ENCODE measurements around the gene ZNF532.
"Not testable (repeated sequence)": the region's sequence is repeated elsewhere in the genome, so short reads cannot be mapped to it uniquely, and the experiment has no call there.

Gene ZNF532

DNA sequence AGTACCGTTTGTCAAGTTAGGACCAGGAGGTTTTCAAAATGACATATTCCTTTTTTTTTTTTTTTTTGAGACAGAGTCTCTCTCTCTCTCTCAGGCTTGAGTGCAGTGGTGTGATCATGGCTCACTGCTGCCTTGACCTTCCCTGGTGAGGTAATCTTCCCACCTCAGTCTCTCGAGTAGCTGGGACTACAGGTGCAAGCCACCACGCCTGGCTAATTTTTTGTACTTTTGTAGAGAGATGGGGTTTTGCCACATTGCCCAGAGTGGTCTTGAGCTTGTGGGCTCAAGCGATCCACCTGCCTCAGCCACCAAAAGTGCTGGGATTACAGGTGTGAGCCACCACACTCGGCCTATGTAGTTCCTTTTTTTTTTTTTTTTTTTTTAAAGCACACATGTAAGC lies 147.1 kb downstream of the ZNF532 start:
- DNase-seq = no peak

DNA sequence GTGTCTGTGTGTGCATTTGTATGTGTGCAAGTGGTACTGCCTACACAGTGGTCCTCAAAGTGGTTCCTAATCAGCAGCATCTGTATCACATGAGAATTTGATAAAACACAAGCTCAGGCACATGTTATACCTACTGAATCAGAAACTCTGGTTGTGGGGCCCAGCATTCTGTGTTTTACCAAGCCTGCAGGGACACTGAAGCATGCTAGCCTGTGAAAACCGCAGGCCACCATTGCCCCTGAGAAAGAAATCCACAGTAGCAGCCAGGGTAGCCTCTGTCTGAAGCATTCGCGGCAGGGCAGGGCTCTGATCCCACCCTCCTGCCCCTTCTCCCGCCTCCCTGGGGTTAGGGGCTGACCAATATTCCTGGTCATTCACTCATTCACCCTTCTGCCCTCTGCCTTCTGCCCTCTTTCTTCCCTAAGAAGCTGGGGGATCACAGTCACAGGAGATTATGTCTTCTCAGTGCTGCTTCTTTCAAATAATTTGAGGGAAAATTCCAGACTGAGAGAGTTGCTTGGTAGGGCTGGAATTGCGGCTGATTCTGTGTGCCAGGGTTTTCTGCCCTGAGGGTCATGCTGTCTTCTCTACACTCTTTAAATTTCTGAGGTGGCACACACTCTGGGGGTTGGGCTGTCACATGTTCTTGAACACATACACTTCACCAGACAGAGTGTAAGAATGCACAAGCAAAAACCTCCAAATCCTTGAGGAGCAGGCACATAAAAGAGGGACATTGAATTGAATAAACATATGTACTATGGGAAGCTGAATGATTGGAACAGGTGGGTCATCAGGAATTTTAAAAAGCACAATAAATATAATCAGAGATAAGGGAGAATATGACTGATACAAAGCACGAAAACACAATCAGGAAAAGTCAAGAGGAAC lies 148.4 kb downstream of the ZNF532 start:
- DNase-seq = no peak

DNA sequence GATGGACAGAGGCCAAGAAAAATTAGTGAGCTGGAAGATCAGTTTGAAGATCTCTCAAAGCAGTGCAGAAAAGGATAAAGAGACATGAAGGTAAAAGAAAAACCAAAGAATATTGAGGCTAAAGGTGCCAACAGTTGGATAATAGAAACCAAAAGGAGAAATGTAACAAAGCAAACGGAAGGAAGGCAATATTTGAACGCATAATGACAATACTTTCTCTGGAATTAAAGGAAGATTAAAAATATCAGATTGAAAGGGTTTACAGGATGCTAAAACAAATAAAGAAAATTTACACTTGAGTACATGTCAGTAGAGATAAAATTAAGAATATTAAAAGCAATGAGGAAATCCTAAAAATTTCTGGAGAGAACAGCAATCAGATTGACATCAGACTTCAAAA lies 149.1 kb downstream of the ZNF532 start:
- no peak for DNase-seq

DNA sequence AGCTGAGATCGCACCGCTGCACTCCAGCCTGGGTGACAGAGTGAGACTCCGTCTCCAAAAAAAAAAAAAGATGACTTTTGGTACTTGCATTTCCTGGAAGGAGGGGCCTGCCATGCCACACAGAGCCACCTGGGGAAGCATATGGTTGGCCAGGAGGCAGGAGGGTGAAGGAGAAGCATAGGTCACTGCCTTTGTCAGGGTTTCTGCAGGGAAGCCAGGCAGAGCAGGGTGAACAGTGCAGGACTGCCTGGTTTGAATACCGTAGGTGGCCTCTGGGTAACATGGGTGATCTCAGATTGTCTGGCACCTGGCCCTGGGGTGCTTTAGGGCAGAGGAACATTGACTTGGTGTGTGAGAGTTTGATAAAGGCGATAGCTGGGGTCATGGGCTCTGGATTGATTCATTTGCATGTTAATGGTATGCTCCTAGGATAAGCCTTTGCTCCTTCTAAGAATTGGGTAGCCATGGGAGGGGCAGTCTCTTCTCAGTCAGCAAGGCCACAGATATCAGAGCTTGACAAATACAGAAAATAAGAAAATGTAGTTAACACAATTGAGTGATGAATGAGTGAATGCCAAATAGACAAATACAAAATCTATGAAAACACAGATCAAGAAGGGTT lies 151.0 kb downstream of the ZNF532 start:
- DNase-seq = no peak

DNA sequence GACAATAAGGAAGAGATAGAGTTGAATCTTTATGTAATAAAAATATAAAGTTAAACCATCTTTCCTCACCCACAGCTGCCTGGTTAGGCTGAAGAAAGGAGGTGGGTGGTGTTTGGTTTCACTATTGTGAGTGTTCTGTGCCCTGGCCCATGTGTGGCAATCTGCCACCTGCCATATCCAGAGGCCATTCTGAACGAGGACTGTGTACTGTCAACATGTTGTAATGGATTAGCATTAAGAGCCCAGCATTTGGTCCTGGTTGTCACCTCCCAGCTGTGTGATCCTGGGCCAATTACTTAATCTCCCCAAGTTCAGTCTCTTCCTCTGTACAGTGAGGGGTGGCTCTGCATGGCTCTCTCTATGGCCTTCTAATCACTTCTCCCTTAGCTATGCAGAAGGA lies 156.8 kb downstream of the ZNF532 start:
- no peak for DNase-seq

DNA sequence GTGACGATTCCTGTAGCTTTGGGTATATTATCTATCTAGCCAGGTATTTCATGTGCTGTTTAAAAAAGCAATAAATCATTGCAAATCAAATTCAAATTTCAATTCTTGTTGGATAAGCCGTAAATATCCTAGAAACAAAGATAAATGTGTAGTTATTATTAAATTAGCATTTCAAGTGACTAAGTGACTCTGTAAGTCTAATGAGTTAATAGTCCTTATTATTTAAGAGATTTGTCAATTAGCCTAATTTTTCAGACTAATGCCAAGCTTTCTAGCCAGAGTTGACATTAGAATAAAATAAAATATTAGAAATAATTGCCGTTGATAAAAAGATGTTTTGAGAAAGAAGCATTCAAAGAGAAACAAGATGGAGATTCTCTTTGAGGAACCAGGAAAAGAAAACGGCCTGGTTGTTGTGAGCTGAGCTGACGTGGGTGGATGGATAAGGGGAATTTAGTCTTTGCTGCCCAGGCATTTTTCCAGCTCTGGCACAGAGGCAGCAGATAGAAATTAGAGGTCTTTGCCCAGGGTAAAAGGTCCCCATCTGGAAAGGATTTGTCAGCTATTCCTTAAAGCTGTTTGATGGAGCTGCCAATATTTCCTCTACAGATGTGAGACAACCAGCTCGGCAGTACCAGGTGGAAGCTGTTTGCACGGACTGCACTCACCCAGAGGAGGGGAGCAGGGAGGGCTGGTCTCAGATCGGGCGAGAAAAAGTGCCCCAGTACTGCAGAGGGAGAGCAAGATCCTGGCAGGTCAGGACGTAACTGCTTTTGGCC lies 157.7 kb downstream of the ZNF532 start:
- DNase-seq = no peak

DNA sequence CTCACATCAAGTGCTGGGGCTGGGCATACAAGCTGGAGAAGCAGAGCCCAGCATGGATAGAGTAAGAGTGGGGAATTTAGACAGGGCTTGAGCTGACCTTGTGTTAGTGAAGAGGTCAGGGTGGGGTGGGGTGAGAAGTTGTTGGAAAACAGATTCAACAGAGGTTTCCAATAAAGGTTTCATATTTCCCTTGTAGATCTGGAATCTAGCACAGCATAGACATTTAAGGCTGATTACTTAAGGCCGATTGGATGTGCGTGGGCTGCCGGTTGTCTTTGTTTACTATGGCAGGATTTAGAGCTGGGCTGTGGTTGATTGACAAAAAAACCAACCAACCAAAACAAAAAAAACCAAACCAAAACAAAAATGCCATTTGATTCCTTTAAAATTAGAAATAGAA lies 160.2 kb downstream of the ZNF532 start:
- no peak for DNase-seq

DNA sequence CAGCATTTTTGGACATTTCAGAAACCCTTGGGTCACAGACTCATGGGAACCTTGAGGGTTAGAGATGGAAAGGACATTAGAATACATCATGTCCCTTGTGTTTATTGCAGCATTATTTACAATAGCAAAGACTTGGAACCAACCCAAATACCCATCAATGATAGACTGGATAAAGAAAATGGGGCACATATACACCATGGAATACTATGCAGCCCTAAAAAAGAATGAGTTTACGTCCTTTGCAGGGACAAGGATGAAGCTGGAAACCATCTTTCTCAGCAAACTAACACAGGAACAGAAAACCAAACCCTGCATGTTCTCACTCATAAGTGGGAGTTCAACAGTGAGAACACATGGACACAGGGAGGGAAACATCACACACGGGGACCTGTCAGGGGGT lies 160.9 kb downstream of the ZNF532 start:
- DNase-seq = not testable (repeated sequence)

DNA sequence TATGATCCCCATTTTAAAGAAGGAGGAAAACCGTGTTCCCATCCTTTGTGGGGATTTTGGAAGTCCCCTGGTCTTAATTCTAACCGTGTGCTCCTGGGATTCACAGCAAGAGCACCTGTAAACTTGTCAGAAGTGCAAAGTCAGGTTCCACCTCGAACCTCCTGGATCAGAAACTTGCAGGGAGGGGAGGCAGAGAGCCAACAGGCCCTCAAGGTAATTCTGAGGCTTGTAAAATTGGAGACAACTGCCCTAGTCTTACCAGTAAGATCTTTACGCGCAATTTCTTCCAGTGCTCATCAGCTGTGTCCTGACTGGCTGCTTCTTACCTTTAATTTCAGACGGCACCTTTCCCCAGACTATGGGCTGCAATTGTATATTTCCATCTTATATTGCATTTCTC lies 161.7 kb downstream of the ZNF532 start:
- DNase-seq = no peak

DNA sequence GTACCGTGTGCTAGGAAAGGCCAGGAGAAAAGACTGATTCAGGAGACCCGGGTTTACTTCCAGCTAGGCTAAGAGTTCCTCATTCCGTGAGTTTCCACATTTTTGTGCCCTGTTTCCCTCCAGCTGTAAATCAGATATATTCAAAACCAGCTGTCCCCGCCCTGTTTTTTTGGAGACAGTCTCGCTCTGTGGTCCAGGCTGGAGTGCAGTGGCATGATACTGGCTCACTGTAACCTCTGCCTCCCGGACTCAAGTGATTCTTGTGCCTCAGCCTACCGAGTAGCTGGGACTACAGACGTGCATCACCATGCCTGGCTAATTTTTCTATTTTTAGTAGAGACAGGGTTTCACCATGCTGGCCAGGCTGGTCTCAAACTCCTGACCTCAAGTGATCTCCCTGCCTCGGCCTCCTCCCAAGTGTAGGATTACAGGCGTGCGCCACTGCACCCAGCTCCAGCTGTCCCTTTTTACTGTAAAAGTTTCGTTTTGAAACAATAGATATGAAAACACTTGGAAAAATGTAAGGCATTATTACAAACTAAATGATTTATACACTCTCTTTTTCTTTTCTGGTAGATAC lies 162.2 kb downstream of the ZNF532 start:
- no peak for DNase-seq

DNA sequence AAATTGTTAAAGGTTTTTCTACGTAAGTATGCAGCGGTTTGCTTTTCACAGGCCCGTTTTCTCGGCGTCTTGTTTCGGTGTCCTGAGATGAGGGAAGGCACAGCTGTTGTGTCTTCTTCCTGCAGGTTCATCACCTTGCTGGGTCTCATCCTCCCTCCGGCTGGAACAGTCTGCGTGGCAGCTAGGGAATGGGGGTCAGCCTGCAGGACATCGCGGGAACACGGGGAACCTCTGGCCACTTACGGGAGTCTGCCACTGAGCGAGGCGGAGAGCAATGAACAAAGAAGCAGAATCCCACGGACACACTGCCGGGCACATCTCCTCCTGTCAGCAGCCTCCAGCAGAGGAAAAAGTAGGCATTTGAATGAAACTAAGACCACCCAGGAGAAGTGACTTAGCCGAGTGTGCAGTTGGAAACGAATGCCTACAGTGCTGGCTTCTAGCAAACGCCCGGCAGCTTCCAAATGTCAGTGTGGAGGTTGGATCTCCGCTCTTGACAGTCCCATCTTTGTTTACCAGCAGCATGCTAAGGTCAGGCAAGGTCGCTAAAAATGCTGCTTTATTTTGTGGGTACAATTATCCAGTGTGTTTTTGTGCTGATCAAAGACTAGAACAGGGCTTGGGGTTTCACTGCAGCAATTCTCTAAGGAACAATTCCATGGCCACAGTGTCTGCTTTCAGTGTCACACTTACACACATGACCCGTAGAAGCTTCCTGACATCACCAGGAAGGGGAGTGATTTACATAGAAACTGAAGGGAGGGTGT lies 165.2 kb downstream of the ZNF532 start:
- DNase-seq = no peak

DNA sequence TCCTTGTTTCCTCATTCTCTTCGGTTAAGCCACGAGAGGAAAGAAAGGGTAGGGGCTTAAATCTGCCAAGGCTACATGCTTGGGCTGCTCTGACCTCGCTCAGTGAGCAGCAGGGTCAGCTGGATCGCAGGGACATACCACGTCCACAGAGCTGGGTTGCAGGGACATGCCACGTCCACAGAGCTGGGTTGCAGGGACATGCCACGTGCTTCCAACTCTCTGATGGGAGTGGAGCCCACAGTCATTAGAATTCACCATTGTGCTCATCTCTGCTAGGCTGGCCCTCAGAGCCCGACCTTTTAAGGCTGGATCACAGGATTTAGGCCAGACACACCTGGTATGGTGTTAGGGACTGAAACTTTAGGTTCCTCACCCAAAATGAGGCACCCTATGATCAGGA lies 167.6 kb downstream of the ZNF532 start:
- no peak for DNase-seq

DNA sequence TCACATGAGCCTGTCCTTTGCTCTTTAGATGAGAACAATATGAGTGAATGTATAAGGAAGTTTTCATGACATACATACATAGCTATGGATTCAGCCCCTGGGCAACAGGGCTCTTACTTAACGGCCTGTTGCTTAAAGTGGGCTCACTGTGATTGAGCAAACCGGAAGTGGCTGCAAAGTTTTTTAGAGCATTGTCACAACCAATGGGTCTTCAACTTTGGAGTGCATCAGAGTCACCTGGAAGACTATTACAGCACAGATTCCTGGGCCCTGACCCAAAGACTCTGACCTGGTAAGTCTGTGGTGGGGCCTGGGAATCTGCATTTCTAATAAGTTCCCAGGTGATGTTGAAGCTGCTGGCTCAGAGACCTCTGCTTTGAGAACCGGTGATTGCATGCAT lies 168.7 kb downstream of the ZNF532 start:
- no peak for DNase-seq

DNA sequence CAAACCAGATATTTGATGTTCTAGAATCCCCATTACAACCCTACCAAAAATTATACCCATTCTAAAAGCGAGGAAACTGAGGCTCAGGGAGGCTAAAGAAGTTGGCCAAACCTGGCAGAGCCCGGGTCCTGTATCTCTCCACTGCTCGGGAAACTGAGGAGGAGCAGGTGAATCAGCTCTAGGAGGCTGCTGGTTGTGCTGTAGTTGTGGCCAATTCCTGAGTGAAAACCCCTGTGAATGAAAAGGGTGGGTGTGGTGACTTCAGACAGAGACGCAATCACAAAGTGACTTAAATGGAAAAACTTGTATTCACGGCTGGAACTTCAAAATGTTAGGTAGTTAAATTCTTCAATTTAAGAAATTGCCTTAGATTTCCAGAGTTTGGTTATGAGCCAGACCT lies 169.3 kb downstream of the ZNF532 start:
- DNase-seq = no peak

DNA sequence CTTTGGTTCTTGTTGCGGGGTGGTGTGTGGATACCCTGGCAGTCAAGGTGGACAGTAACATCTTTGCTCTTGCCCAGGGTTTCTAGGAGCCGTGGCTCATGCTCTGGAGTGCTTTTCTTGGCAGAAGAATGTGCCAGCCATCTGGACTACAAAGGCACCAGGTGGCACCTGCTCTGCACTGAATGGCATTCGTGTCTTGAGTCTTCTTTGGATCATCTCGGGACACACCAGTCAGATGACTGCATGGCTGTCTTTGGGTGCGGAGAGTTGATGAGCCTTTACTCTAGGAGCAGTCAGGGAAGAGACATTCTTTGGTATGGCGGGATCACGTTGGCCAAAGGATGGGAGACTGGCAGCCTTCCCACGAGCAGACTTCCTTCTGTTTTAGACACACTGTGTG lies 170.9 kb downstream of the ZNF532 start:
- DNase-seq = no peak

Measured in GDM1 (cell line).